Mesothelial cell of epicardium (in vitro differentiated cells): ENCODE measurements around the gene PSMA6. TPM values are rescaled to one million over a fixed set of nuclear protein-coding genes. Genes with fewer than 3 reads are reported as not detected.

Experiments used
- DNase-seq, 2 experiments: peaks; one replicate each; pipeline ENCODE4 v3.0.0; 2021; ENCODE audit warnings: low spot score in 2 of 2; ENCODE audit not compliant: unreplicated experiment in 2 of 2
- H3K27ac Mint-ChIP-seq: 2 replicates; pipeline ENCODE4 v1.8.0; 2021; ENCODE audit warnings: mixed read lengths
- H3K27me3 Mint-ChIP-seq: 2 replicates; pipeline ENCODE4 v1.8.0; 2021; ENCODE audit warnings: low read depth, mixed read lengths
- H3K36me3 Mint-ChIP-seq: 2 replicates; pipeline ENCODE4 v1.8.0; 2021; ENCODE audit warnings: mixed read lengths
- H3K4me1 Mint-ChIP-seq: 2 replicates; pipeline ENCODE4 v1.8.0; 2021; ENCODE audit warnings: mixed read lengths
- H3K4me3 Mint-ChIP-seq: 2 replicates; pipeline ENCODE4 v1.8.0; 2021; ENCODE audit warnings: mild to moderate bottlenecking, moderate library complexity, mixed read lengths
- H3K9me3 Mint-ChIP-seq: 2 replicates; pipeline ENCODE4 v1.8.0; 2021; ENCODE audit warnings: mixed read lengths
- total RNA-seq: library from RNA; stranded (reverse); gene quantifications from 3 replicates; pipeline ENCODE4 v1.2.1, GENCODE V29; 2021
- TF ChIP-seq, protein P1 (sequence below): fragments of 200-600 bp; sonication (generic); IDR thresholded peaks from one replicate; pipeline ENCODE4 v1.5.0; 2021; ENCODE audit warnings: antibody characterized with exemption; ENCODE audit not compliant: unreplicated experiment

Gene PSMA6
- total RNA-seq, 1 donor from 2014 or later: 156 TPM

DNA sequence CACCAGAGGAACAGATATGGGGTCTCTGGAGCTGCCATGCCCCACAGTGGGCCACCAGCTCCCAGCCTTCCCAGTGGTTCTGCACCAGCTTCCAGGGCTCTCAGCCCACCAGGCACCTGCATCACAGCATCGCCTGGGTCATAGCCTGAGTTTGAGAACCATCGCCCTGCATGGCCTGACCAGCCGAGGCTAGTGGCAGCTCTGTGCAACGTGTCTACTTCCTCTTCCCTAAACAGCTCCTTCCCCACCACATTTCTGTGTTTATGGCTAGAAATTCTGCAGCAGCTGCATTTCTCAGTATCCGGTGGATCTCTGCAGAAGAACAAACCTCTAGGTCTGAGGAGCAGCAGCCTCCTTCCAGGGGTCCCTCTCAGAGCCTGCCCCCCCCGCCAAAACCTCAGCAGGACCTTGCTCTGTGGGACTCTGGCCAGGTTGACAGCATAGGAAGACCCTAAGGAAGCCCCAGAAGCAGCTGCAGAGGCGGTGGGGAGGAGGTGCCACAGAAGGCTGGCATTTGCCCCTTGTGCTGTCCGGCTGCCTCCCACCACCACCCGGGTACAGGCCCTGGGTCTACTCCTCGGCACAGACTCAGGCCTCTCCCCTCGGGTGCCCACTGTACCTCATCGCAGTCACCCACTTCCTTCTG lies 47.7 kb downstream of the PSMA6 start:
- H3K4me1 Mint-ChIP-seq: peaks cover 33% of the 10 kb centered on the region
- no peaks in the 10 kb centered on the region for H3K27me3 Mint-ChIP-seq
- no peak for DNase-seq
- H3K36me3 Mint-ChIP-seq: no peaks in the 10 kb centered on the region
- peak overlapping the region; percentile 43 for H3K27ac Mint-ChIP-seq
- H3K4me3 Mint-ChIP-seq: no peak overlapping the region
- H3K9me3 Mint-ChIP-seq: no peaks in the 10 kb centered on the region
- TF ChIP-seq, protein P1, sequence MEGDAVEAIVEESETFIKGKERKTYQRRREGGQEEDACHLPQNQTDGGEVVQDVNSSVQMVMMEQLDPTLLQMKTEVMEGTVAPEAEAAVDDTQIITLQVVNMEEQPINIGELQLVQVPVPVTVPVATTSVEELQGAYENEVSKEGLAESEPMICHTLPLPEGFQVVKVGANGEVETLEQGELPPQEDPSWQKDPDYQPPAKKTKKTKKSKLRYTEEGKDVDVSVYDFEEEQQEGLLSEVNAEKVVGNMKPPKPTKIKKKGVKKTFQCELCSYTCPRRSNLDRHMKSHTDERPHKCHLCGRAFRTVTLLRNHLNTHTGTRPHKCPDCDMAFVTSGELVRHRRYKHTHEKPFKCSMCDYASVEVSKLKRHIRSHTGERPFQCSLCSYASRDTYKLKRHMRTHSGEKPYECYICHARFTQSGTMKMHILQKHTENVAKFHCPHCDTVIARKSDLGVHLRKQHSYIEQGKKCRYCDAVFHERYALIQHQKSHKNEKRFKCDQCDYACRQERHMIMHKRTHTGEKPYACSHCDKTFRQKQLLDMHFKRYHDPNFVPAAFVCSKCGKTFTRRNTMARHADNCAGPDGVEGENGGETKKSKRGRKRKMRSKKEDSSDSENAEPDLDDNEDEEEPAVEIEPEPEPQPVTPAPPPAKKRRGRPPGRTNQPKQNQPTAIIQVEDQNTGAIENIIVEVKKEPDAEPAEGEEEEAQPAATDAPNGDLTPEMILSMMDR: no peak

DNA sequence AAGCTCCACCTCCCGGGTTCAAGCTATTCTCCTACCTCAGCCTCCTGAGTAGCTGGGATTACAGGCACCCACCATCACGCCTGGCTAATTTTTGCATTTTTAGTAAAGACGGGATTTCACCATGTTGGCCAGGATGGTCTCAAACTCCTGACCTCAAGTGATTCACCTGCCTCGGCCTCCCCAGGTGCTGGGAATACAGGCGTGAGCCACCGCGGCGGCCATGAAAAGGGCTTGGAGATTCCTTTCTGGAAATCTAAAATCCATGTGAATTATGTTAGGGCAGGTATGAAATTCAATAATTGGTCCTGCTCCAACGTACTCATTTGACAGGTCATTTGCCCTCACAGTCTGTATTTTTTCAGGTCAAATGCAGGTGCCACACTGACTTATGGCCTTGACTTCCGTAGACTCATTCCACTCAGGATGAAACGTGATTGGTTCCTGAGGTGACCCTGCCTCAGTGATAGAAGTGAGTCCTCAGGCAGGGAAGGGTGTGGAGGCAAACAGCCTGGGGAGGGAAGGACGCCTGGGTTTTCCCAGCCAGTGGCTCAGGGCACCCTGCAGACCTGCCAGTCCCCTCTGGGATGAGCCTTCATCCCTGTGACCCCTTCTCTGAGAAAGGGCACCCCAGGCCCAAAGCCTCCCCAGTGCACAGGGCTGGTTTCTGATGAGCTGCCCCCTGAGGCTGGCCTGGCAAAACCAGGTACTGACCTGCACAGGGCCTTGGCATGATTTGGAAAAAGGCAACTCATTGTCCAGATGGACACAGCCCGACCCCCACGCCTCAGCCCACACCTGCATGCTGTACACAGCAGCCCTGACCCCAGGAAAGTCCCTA lies 48.7 kb downstream of the PSMA6 start:
- Mint-ChIP-seq H3K9me3 (no peaks in the 10 kb centered on the region), H3K27ac (no peak overlapping the region), H3K4me3 (no peak overlapping the region), H3K4me1 (peaks cover 25% of the 10 kb centered on the region), H3K36me3 (no peaks in the 10 kb centered on the region), H3K27me3 (no peaks in the 10 kb centered on the region)
- TF ChIP-seq, protein P1: no peak
- no peak for DNase-seq

DNA sequence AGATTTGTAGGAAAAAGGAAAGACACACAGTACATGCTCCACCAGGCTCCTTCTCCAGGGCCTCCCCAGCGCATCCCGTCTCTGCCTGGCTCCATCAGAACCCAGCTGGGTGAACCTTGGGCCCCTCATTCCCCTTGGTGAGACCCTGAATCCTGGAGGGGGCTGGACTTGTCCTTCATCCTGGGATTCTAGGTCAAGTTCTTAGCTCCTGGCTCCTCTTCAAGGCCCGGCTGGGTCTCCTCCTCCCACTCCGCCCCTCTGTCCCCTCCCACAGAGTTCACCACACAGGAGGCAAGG lies 49.2 kb downstream of the PSMA6 start:
- Mint-ChIP-seq H3K4me1 (peaks cover 19% of the 10 kb centered on the region), H3K27me3 (no peaks in the 10 kb centered on the region), H3K36me3 (no peaks in the 10 kb centered on the region), H3K9me3 (no peaks in the 10 kb centered on the region), H3K4me3 (no peak overlapping the region), H3K27ac (peak overlapping the region; percentile 64)
- no peak for DNase-seq
- TF ChIP-seq, protein P1: no peak

DNA sequence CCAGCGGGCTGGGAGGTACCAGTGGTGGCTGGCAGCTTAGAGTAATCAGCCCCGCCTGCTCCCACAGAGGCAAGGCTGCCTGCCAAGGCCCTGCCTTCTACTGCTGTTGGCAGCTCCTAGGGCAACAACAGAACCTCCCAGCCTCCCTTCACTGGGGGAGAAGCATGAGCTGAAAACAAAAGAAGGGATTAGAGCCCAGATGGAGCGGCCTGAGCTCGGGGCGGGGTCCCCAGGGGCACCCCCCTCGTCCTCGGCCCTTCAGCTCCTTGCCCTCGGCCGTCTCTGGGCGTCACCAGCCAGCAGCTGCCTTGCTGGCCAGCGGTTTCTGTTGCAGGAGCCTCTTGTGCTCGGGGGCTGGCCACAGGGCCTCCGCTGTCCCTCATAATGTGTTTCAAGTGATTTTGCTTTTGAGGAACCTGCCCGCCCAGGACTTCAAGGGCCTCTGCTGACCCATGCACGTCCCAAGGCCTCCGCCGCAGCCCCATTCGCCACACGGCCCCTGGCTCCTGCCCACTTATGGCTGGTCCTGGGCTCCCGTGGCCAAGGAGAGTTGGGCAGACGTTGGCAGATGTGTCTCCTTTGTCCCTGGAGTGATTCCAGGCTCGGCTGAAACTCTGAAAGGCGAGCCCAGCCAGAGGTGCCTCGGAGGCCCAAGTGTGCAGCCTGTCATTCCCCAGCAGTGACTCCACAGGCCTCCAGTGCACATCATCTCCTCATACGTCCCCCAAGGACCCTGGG lies 49.7 kb downstream of the PSMA6 start:
- no peak for DNase-seq
- no peaks in the 10 kb centered on the region for H3K9me3 Mint-ChIP-seq
- peaks cover 14% of the 10 kb centered on the region for H3K4me1 Mint-ChIP-seq
- TF ChIP-seq, protein P1: no peak
- no peaks in the 10 kb centered on the region for H3K36me3 Mint-ChIP-seq
- H3K27me3 Mint-ChIP-seq: no peaks in the 10 kb centered on the region
- H3K4me3 Mint-ChIP-seq: no peak overlapping the region
- peak overlapping the region; percentile 77 for H3K27ac Mint-ChIP-seq

DNA sequence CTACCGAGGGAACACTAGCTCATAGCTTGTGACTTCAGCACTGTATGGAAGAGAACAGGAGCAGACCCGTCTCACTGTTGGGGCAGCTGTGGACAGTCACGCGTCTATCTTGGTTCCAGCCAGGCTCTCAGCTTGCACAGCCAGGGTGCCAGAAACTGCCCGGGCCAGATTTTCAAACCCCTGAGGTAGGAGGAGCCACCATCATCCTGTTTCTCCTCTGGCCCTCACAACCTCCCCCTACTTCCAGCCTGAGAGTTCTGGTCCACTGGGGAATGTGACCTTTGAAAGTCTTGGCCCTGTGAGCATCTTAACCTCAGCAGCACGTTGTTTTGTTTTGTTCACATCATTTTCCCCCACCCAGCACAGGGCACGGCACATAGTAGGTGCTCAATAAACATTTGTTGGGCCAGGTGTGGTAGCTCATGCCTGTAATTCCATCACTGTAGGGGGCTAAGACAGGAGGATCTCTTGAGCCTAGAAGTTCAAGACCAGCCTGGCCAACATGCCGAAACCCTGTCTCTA lies 50.4 kb downstream of the PSMA6 start:
- peaks cover 17% of the 10 kb centered on the region for H3K4me1 Mint-ChIP-seq
- H3K9me3 Mint-ChIP-seq: no peaks in the 10 kb centered on the region
- TF ChIP-seq, protein P1: no peak
- H3K4me3 Mint-ChIP-seq: no peak overlapping the region
- no peaks in the 10 kb centered on the region for H3K36me3 Mint-ChIP-seq
- H3K27me3 Mint-ChIP-seq: no peaks in the 10 kb centered on the region
- DNase-seq: no peak
- H3K27ac Mint-ChIP-seq: peak overlapping the region; percentile 77
